A549 (cell line): ENCODE results near the gene PUM1.

ENCODE experiments used
- CEBPB ChIP-seq, 2 experiments: fragments of >200 bp in 1 of 2; sonication (Bioruptor Twin) in 1 of 2; formaldehyde crosslinking in 1 of 2; IDR thresholded peaks; 2 replicates each; pipeline ENCODE4 v1.6.1; 2012 to 2016
- RNF2 ChIP-seq: fragments of 200-600 bp; sonication (generic); IDR thresholded peaks from 2 replicates; pipeline ENCODE4 v1.6.1; 2016; ENCODE audit warnings: low read depth, mild to moderate bottlenecking, antibody characterized with exemption, moderate library complexity, borderline replicate concordance

DNA sequence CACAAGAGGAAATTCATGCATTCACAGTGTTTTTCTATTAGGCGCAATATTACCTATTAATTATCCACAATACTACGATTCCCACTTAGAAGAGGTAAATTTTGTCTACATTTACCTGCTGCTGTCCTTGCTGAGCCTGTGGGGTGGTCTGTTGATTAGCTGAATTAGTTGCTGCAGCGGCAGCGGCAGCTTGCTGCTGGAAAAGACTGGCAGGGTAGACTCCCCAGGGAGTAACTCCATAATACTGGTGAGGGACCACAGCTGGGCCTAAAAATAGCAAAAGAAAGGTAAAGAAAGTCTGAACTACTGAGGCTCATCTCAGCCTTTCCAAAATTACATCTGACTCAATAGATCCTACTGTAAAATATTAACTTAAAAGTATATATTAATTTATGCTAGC is 91.0 kb downstream of the PUM1 start:
- TF ChIP-seq RNF2: no peak
- TF ChIP-seq CEBPB (IDR thresholded peaks at IDR 0.05): no peak
